H1 (cell line): ENCODE data around the gene INTS15. TPM values are rescaled to one million over a fixed set of nuclear protein-coding genes. Genes with fewer than 3 reads are reported as not detected.

Experiments used
- CTCF ChIA-PET: fragments of 300-600 bp; sonication (Branson Sonifier 250); formaldehyde crosslinking; loops from one replicate; lab custom pipeline; 2021; ENCODE audit not compliant: partially characterized antibody; lab: Charles Lee
- POLR2A ChIA-PET: fragments of 300-600 bp; sonication (Branson Sonifier 250); formaldehyde crosslinking; loops from one replicate; lab custom pipeline; 2021; ENCODE audit warnings: inconsistent platforms; ENCODE audit not compliant: partially characterized antibody; lab: Charles Lee
- DNase-seq, 2 experiments: peaks; one replicate each; pipeline versions ENCODE4 v3.0.0 to v3.0.0-alpha.2; 2010 to 2022; ENCODE audit warnings: low spot score in 2 of 2, low read depth in 1 of 2, mixed read lengths in 1 of 2
- FAIRE-seq: peaks from 2 replicates; lab custom pipeline; 2011; peaks lifted over from hg19 to GRCh38; lab: Jason Lieb, UNC
- H2AFZ ChIP-seq: 2 replicates; pipeline ENCODE4 v1.8.1; 2012; ENCODE audit warnings: low read length, inconsistent platforms
- H2AK5ac ChIP-seq: 2 replicates; pipeline ENCODE4 v1.6.1; 2013; ENCODE audit warnings: low read depth, low read length
- H2BK120ac ChIP-seq: replicated peaks from 2 replicates; pipeline ENCODE3; 2013; ENCODE audit warnings: low read depth, low read length, inconsistent platforms
- H2BK12ac ChIP-seq: 2 replicates; pipeline ENCODE4 v1.6.1; 2013; ENCODE audit warnings: low read depth, low read length
- H2BK15ac ChIP-seq: 2 replicates; pipeline ENCODE4 v1.6.1; 2013; ENCODE audit warnings: low read length
- H2BK20ac ChIP-seq: 2 replicates; pipeline ENCODE4 v1.6.1; 2013; ENCODE audit warnings: low read length
- H2BK5ac ChIP-seq: 2 replicates; pipeline ENCODE4 v1.6.1; 2013; ENCODE audit warnings: low read depth, low read length
- H3K14ac ChIP-seq: 2 replicates; pipeline ENCODE4 v1.6.1; 2013; ENCODE audit warnings: inconsistent platforms; ENCODE audit not compliant: insufficient read length
- H3K18ac ChIP-seq: 2 replicates; pipeline ENCODE4 v1.6.1; 2013; ENCODE audit warnings: low read length; ENCODE audit errors: extremely low read depth
- H3K23ac ChIP-seq: 2 replicates; pipeline ENCODE4 v1.6.1; 2013; ENCODE audit warnings: inconsistent platforms; ENCODE audit not compliant: insufficient read length
- H3K23me2 ChIP-seq: 2 replicates; pipeline ENCODE4 v1.6.1; 2013; ENCODE audit warnings: low read depth, low read length
- H3K27ac ChIP-seq: 2 replicates; pipeline ENCODE4 v1.6.1; 2011; ENCODE audit warnings: low read depth, low read length, inconsistent platforms
- H3K27me3 ChIP-seq, 4 experiments: replicated peaks in 1 of 4; 1 replicate in 1 of 4; 2 replicates in 3 of 4; pipeline versions ENCODE4 v1.6.1 to v1.8.1; 2011 to 2013; ENCODE audit warnings: low read length in 3 of 4, mild to moderate bottlenecking in 3 of 4, inconsistent platforms in 2 of 4, mixed read lengths in 2 of 4, moderate library complexity in 1 of 4; ENCODE audit not compliant: control insufficient read depth in 3 of 4, insufficient read depth in 3 of 4; ENCODE audit errors: extremely low read depth in 1 of 4
- H3K36me3 ChIP-seq, 4 experiments: 2 replicates each; pipeline versions ENCODE4 v1.6.1 to v1.8.1; 2011 to 2013; ENCODE audit warnings: mild to moderate bottlenecking in 4 of 4, low read length in 3 of 4, moderate library complexity in 2 of 4, control low read depth in 1 of 4, inconsistent platforms in 1 of 4; ENCODE audit not compliant: insufficient read depth in 4 of 4, control insufficient read depth in 2 of 4
- H3K4ac ChIP-seq: replicated peaks from 2 replicates; pipeline ENCODE3; 2013; ENCODE audit warnings: low read length, low read depth, mixed read lengths, inconsistent platforms; ENCODE audit not compliant: insufficient read length
- H3K4me1 ChIP-seq, 4 experiments: replicated peaks in 1 of 4; 1 replicate in 1 of 4; 2 replicates in 3 of 4; pipeline versions ENCODE4 v1.6.1 to v1.8.1; 2011 to 2013; ENCODE audit warnings: low read length in 3 of 4, inconsistent platforms in 2 of 4, mixed read lengths in 1 of 4; ENCODE audit not compliant: insufficient read depth in 4 of 4, control insufficient read depth in 3 of 4
- H3K4me2 ChIP-seq, 2 experiments: 2 replicates each; pipeline versions ENCODE4 v1.6.1 to v1.8.1; 2011 to 2013; ENCODE audit warnings: low read depth in 2 of 2, low read length in 2 of 2, control low read depth in 1 of 2, inconsistent platforms in 1 of 2, mild to moderate bottlenecking in 1 of 2; ENCODE audit not compliant: insufficient read depth in 1 of 2
- H3K4me3 ChIP-seq, 4 experiments: fragments of 200-600, 300-600 bp in 1 of 4; sonication (generic), shearing (Covaris generic), sonication (Bioruptor Twin) in 1 of 4; 2 replicates each; pipeline versions ENCODE4 v1.5.1 to v1.8.1; 2011 to 2016; ENCODE audit warnings: low read length in 4 of 4, low read depth in 3 of 4, control low read depth in 2 of 4, inconsistent platforms in 2 of 4, mild to moderate bottlenecking in 2 of 4, mixed read lengths in 1 of 4, moderate library complexity in 1 of 4; ENCODE audit not compliant: insufficient read depth in 2 of 4; ENCODE audit errors: extremely low read depth in 1 of 4
- H3K56ac ChIP-seq: replicated peaks from 2 replicates; pipeline ENCODE3; 2013; ENCODE audit warnings: low read depth, mild to moderate bottlenecking, mixed read lengths, low read length, inconsistent platforms; ENCODE audit not compliant: insufficient read length
- H3K79me1 ChIP-seq: 2 replicates; pipeline ENCODE4 v1.6.1; 2013; ENCODE audit warnings: low read depth, low read length, control low read depth
- H3K79me2 ChIP-seq, 2 experiments: 2 replicates each; pipeline versions ENCODE4 v1.6.1 to v1.8.1; 2012 to 2013; ENCODE audit warnings: low read length in 2 of 2, mild to moderate bottlenecking in 2 of 2, inconsistent platforms in 1 of 2; ENCODE audit not compliant: insufficient read depth in 2 of 2, control insufficient read depth in 1 of 2
- H3K9ac ChIP-seq, 4 experiments: replicated peaks in 1 of 4; 1 replicate in 1 of 4; 2 replicates in 3 of 4; pipeline versions ENCODE4 v1.6.1 to v1.8.1; 2011 to 2013; ENCODE audit warnings: low read depth in 3 of 4, low read length in 3 of 4, control low read depth in 2 of 4, mild to moderate bottlenecking in 2 of 4, moderate library complexity in 2 of 4, inconsistent platforms in 1 of 4; ENCODE audit errors: extremely low read depth in 1 of 4
- H3K9me3 ChIP-seq, 2 experiments: 2 replicates each; pipeline versions ENCODE4 v1.6.1 to v1.8.1; 2012 to 2013; ENCODE audit warnings: mild to moderate bottlenecking in 2 of 2, moderate library complexity in 2 of 2, control low read depth in 1 of 2, inconsistent platforms in 1 of 2, low read depth in 1 of 2, low read length in 1 of 2, mixed read lengths in 1 of 2; ENCODE audit not compliant: insufficient read depth in 2 of 2
- H4K20me1 ChIP-seq, 2 experiments: replicated peaks in 1 of 2; 2 replicates each; pipeline versions ENCODE3 to v1.8.1; 2011 to 2013; ENCODE audit warnings: inconsistent platforms in 2 of 2, low read length in 2 of 2, mild to moderate bottlenecking in 1 of 2; ENCODE audit not compliant: insufficient read depth in 2 of 2, control insufficient read depth in 1 of 2
- H4K5ac ChIP-seq: 2 replicates; pipeline ENCODE4 v1.6.1; 2013; ENCODE audit warnings: low read length, low read depth, mixed read lengths, inconsistent platforms; ENCODE audit not compliant: insufficient read length
- H4K8ac ChIP-seq: 2 replicates; pipeline ENCODE4 v1.8.0; 2013; ENCODE audit warnings: mild to moderate bottlenecking, moderate library complexity, low read length, inconsistent platforms; ENCODE audit not compliant: insufficient read depth; ENCODE audit errors: extremely low read depth
- H4K91ac ChIP-seq: replicated peaks from 2 replicates; pipeline ENCODE3; 2013; ENCODE audit warnings: low read length, mixed read lengths, inconsistent platforms; ENCODE audit not compliant: insufficient read length
- FOSL1 ChIP-seq: IDR thresholded peaks from 2 replicates; pipeline ENCODE4 v1.6.1; 2011; ENCODE audit warnings: mild to moderate bottlenecking, low read depth, low read length, moderate library complexity; ENCODE audit not compliant: insufficient read depth
- RAD21 ChIP-seq, 2 experiments: IDR thresholded peaks in 1 of 2; conservative IDR thresholded peaks in 1 of 2; 2 replicates each; pipeline ENCODE4 v1.6.1; 2011; ENCODE audit warnings: low read depth in 2 of 2, low read length in 2 of 2, improper control_type of control experiment in 1 of 2, inconsistent platforms in 1 of 2, mild to moderate bottlenecking in 1 of 2, moderate library complexity in 1 of 2
- RBBP5 ChIP-seq: IDR thresholded peaks from 2 replicates; pipeline ENCODE4 v1.7.1; 2012; ENCODE audit warnings: low read depth, mild to moderate bottlenecking, inconsistent platforms, low read length, moderate library complexity, borderline replicate concordance
- TAF7 ChIP-seq: optimal IDR thresholded peaks from 2 replicates; pipeline ENCODE3; 2011; ENCODE audit warnings: low read depth, mild to moderate bottlenecking, inconsistent platforms, low read length, moderate library complexity, borderline replicate concordance
- WGBS, 2 experiments: shearing (Covaris generic) in 1 of 2; methylation state at CpG; one replicate each; pipeline versions ENCODE4 v1.1.6 to v1.1.7; 2013 to 2015; ENCODE audit warnings: low lambda C conversion rate in 2 of 2, mixed read lengths in 2 of 2, inconsistent platforms in 1 of 2, low coverage in 1 of 2, missing lambda C conversion rate in 1 of 2; ENCODE audit not compliant: insufficient replicate concordance in 2 of 2, insufficient coverage in 1 of 2, insufficient read length in 1 of 2; ENCODE audit errors: extremely low coverage in 1 of 2, missing lambda C conversion rate in 1 of 2; 5-methylcytosine and 5-hydroxymethylcytosine counted together
- polyA plus RNA-seq, 7 experiments: library from polyadenylated mRNA; depleted of rRNA in 3 of 7; stranded (reverse) in 5 of 7; unstranded in 2 of 7; fragments of >200 nt in 5 of 7; fragments of 200-250 nt in 2 of 7; gene quantifications; 1 replicate in 5 of 7; 2 replicates in 1 of 7; 4 replicates in 1 of 7; pipeline versions ENCODE4 v1.2.1 to v1.2.3, GENCODE V29; 2011 to 2013; ENCODE audit warnings: missing spikeins in 2 of 7, mixed read lengths in 2 of 7
- total RNA-seq: library from RNA; stranded (reverse); fragmentation: NEBNext Ultra II Directional; extraction: Animal tissue kit (Norgen Biotek cat#: 25700); gene quantifications from 2 replicates; pipeline ENCODE4 v1.2.1, GENCODE V29; 2021
- TF ChIP-seq, protein P1 (sequence below): IDR thresholded peaks from 2 replicates; pipeline ENCODE4 v1.6.1; 2011; ENCODE audit warnings: low read length, improper control_type of control experiment

INTS15 gene
- total and polyA plus RNA-seq, 2 of the 8 experiments (the other 6 are each of a cell fraction or from before 2014, with no cell fraction given), result 23.0 to 25.7 TPM

DNA sequence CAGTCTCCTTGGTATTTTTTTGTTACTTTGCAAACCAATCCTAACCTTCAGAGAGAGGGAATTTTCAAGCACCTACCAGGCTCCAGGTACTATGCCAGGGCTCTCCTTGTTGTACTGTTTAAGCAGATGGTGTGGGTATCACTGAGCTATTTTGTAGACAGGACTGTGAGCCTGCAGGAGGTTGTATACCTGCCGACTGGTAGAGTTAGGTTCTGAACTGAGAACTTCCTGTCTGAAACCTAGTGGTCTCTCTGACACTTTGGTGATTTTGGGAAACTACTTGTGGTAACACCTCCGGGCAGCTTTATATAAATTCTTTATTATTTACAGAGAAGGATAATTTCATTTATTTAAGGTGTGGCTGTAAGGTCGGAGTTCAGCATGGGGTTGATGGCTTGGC, 30.1 kb downstream of the INTS15 start:
- Histone ChIP-seq H3K79me2 (no peaks in the 10 kb centered on the region), H2BK5ac (no peak overlapping the region), H2BK120ac (no peak overlapping the region), H2BK20ac (no peak overlapping the region), H4K5ac (no peak overlapping the region), H4K20me1 (peaks cover 0 to 5% of the 10 kb centered on the region in 2 experiments), H3K27ac (no peak overlapping the region), H3K56ac (no peak overlapping the region), H3K9ac (no peak overlapping the region), H4K8ac (no peak overlapping the region), H3K79me1 (peaks cover 2% of the 10 kb centered on the region; the same call in 1 of the 2 replicates), H3K18ac (no peak overlapping the region), H2BK15ac (no peak overlapping the region), H3K9me3 (no peaks in the 10 kb centered on the region; a peak in 1 of 4 replicates), H3K4ac (no peak overlapping the region), H3K4me3 (no peak overlapping the region), H3K23me2 (peaks cover 5% of the 10 kb centered on the region; the same call in 1 of the 2 replicates), H3K23ac (no peak overlapping the region), H2AFZ (no peak overlapping the region), H4K91ac (no peak overlapping the region), H2BK12ac (no peak overlapping the region), H3K14ac (no peak overlapping the region), H3K4me1 (peaks cover 0 to 2% (median under 1%) of the 10 kb centered on the region in 4 experiments; a peak in 4 of 7 replicates), H3K27me3 (no peaks in the 10 kb centered on the region), H3K4me2 (no peak overlapping the region), H3K36me3 (peaks cover 5 to 21% (median 7%) of the 10 kb centered on the region in 4 experiments; a peak in 4 of 8 replicates), H2AK5ac (no peak overlapping the region)
- no peak for TF ChIP-seq RBBP5
- TF ChIP-seq TAF7, result no peak
- TF ChIP-seq, protein P1, sequence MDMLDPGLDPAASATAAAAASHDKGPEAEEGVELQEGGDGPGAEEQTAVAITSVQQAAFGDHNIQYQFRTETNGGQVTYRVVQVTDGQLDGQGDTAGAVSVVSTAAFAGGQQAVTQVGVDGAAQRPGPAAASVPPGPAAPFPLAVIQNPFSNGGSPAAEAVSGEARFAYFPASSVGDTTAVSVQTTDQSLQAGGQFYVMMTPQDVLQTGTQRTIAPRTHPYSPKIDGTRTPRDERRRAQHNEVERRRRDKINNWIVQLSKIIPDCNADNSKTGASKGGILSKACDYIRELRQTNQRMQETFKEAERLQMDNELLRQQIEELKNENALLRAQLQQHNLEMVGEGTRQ, result no peak
- TF ChIP-seq RAD21 (IDR thresholded peaks at IDR 0.05 in 1 of 2, conservative IDR thresholded peaks at IDR 0.05 in 1 of 2; ENCODE audit: low read depth in 2 of 2, low read length in 2 of 2), result no peak
- TF ChIP-seq FOSL1, result no peak
- FAIRE-seq, result no peak
- 93% methylated on average over 3 of the region's 3 CpGs; no CpG with 5 or more reads in 1 of the 2 experiments for WGBS, 2 experiments
- CTCF ChIA-PET, result interaction anchor here (0.8 kb wide), 1 partner anchor 238 kb away, joined by 3 read pairs; no protein-coding TSS in a partner anchor
- DNase-seq, result no peak
- POLR2A ChIA-PET, result no interaction called here
